IPS-18c (cell line): Measurements from ENCODE around the gene HSF5.

Source experiments
- H3K4me3 ChIP-seq: 2 replicates; pipeline ENCODE4 v1.7.0; 2013; ENCODE audit warnings: low read depth, mild to moderate bottlenecking, low read length, moderate library complexity; ENCODE audit not compliant: insufficient read depth
- H3K9me3 ChIP-seq: one replicate; pipeline ENCODE4 v1.6.1; 2013; ENCODE audit warnings: mild to moderate bottlenecking, low read length, moderate library complexity; ENCODE audit not compliant: control insufficient read depth, insufficient read depth

Gene HSF5

DNA sequence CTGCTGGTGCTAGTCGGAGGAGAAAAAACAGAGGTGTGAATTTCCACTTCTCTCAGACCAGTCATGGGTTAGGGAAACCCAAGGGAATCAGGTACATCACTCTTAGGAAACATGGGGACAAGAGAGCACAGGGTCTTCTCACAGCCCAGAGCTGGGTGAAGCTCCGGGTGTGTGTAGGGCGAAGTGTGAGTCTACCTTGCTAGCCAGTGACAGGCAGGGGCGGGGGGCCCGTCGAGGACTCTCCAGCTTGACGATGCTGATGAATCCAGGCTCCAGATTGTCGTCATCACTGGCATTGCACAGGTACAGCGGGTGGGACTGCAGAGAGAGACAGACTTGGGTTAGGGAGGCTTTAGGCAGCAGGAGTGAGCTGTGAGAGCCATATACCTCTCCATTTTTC is 117.5 kb downstream of the HSF5 start:
- Histone ChIP-seq H3K4me3 (no peak overlapping the region), H3K9me3 (no peaks in the 10 kb centered on the region)

DNA sequence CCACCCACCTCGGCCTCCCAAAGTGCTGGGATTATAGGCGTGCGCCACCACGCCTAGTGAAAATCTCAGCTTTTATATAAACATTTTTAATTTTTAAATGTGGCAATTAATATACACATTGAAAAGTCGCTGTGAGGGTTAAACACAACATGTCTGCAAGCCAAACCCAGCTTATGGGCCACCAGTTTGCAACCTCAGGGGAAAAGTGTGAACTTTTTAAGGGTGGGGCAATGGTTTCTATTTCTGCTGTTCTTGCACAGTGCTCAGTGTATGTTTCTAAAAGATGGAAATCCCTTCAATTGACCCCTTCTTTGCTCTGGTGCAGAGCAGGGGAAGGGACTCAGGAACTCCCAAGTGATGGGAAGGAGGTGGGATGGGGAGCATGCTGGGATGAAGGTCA is 117.9 kb downstream of the HSF5 start:
- Histone ChIP-seq H3K4me3 (no peak overlapping the region), H3K9me3 (no peaks in the 10 kb centered on the region)
